GM15510 (cell line): Measurements from ENCODE around the gene TIMP2.

Source experiments
- POLR2A ChIP-seq: IDR thresholded peaks from 3 replicates; pipeline ENCODE4 v1.6.1; 2011; ENCODE audit warnings: borderline replicate concordance; ENCODE audit not compliant: insufficient read length; ENCODE audit errors: extremely low read depth

Gene TIMP2

DNA sequence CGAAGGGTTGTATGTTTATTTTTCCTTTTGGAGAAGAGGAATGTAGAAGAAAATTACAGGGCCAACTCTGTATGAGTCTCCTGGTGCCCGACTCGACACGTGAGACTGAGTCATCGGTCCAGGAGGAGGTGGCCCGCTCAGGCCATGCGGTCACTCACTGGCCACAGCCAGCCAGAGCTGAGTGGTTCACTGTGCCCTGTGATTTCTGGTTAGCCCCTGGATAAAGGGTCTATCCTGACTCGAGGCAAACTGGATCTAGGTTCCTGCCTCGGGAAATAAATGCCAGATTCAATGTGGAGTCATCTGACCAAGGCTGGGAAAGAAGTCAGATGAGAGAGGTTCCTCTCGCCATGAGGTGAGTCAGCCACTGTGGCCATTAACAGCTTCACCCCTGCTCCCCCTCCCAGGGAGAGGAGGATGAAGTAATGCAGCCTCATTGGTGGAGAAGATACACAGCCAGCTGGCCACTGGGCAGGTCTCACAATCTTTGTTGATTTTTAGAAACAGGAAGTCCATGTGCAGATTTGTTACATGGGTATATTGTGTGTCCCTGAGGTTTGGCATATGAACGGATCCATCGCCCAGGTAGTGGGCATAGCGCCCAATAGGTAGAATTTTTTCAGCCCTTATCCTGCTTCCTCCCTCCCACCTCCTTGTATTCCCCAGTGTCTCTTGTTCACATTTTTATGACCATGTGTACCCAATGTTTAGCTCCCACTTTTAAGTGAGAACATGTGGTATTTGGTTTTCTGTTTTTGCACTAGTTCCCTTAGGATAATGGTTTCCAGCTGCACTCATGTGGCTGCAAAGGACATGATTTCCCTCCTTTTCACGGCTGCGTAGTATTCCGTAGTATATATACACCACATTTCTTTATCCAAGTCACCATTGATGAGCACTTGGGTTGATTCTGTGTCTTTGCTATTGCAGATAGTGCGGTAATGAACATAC lies 62.8 kb downstream of the TIMP2 start:
- no peak for TF ChIP-seq POLR2A

DNA sequence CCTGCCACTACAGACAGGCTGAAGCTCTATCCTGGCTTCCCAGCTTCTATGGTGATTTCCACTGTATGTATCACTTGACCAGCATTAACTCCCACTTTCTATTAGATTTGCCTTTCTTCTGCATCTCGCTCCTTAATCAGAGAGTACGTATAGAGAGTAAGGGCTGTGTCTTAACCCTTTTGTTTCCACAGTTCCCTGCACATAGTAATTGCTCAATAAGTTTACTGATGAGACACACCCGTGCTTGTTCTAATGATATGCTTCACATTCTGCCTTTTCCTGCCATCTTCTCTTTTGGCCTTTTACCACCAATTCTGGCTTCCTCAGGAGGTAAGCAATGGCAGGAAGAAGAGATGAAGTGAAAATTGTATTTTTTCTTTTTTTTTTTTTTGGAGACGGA lies 64.0 kb downstream of the TIMP2 start:
- no peak for TF ChIP-seq POLR2A

DNA sequence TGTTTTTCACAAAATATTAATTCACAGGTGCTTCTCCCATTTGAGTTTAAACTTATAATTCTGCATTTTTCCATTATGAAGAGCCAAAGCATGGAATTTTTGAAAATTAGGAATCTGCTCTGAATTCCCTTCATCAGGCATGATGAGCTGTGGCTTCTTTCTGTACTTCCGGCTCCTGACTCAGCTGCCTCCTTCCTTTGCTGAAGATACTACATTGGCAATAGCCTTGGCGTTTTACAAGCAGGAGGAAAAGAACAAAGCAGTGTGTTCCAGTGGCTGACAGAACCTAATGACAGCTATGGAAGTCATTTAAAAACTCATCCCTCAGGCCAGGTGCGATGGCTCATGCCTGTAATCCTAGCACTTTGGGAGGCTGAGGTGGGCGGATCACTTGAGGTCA lies 66.1 kb downstream of the TIMP2 start:
- TF ChIP-seq POLR2A: no peak

DNA sequence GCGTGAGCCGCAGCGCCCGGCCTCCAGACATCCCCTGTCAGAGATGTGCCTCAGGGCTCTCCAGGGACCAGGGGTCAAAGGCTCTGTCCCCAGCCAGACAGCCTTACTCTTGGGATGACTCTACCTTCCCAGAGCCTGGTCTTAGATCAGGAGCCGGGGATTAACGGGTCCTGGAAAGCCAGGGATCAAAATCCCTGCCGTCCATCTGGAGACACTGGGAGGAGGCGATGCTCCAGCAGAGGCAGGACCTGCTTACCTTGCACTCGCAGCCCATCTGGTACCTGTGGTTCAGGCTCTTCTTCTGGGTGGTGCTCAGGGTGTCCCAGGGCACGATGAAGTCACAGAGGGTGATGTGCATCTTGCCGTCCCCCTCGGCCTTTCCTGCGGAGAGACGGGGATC lies 67.9 kb downstream of the TIMP2 start:
- no peak for TF ChIP-seq POLR2A

DNA sequence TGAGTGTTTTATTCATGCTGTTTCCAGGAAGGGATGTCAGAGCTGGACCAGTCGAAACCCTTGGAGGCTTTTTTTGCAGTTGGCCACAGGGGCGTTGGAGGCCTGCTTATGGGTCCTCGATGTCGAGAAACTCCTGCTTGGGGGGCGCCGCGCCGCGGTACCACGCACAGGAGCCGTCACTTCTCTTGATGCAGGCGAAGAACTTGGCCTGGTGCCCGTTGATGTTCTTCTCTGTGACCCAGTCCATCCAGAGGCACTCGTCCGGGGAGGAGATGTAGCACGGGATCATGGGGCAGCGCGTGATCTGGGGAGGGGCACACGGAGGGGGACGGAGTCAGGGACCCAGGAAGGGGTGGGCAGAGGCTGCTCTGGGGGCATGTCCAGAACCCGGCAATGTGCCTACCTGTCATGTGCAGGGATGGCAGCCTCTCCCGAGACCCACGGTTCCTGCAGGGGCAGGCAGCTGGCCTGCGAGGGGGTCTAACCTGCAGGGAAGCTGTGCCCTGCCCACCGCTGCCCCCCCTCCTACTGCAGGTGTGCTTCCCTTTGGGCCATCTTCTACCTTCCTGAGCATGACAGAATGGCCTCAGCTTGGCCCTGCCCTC lies 69.5 kb downstream of the TIMP2 start:
- TF ChIP-seq POLR2A: no peak

DNA sequence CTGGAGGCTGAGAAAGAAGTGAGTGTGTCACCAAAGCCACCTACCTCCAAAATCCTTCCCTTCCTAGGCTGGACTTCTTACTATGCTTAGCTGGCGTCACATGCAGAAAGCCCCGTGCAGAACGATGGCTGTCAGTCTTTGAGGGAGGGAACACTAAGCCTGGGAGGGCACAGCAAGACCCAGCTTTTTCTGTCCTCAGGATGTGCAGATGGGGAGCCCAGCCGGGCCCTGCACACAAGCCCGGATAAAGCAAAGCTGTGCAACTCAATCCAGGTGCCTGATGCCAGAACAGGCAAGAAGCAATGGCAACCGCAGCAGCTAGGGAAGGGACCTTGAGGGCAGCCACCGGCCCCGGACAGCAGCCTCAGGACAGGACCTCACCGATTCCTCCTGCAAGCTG lies 70.7 kb downstream of the TIMP2 start:
- TF ChIP-seq POLR2A: no peak

DNA sequence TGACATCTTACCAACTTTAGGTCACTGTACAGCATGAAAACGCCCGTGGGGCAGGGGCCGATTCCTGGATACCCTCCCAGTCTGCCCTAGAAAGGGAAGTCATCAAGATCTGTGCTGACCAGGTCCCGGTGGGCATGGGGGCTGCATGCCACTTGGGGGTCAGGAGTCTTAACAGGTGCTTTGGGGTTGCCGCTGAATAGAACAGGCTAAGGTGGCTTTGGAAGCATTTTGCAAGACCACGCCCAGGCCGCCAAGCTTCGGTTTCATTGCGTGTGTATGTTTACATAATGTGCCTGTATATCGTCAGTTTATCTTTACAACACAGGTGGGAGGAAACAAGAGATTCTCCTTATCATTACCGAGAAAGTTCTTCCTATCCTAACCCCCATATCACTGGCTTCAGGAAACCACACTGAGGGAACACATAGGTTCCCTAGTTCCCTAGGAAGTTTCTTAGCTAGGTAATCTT lies 71.2 kb downstream of the TIMP2 start:
- no peak for TF ChIP-seq POLR2A

DNA sequence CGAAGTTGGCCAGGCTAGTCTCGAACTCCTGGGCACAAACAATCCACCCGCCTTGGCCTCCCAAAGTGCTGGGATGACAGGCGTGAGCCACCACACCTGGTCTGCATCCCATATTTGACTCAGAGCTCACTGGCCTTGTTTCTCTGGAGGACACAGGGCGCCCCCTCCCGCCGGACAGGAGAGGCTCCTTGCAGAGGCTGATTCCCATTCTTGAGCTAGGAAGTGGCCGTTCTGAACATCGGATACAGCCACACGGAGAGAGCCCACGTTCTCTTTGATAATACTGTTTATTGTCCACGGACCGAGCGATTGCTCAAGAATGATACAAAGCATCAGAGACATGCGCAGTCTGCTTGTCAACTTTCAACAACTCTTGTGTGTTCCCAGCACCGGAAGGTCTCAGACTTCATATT lies 72.5 kb downstream of the TIMP2 start:
- no peak for TF ChIP-seq POLR2A

DNA sequence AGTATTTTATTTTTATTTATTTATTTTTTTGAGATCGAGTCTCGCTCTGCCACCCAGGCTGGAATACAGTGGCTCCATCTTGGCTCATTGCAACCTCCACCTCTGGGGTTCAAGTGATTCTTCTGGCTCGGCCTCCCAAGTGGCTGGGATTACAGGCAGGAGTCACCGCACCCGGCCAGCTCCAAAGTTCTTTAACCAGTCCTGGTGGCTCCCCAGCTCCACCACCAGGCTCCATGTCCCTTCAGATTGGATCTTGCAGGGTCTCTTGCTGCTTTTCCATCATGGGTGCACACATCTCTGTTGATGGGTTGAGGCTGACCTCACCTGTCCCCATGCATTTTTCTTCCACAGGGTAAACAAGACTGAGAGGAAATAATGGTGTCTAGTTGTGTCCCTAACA lies 76.2 kb downstream of the TIMP2 start:
- no peak for TF ChIP-seq POLR2A

DNA sequence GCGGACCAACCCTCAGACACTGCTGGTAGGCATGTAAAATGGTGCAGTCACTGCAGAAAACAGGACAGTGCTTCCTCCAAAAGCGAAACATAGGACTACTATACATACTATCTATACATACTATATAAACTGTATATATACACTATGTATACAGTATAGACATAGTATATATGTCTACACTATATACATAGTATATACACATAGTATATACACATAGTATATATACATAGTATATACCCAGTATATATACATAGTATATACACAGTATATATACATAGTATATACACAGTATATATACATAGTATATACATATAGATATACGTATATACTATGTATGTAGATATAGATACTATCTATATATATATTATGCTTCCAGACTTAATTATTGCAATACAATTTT lies 78.1 kb downstream of the TIMP2 start:
- TF ChIP-seq POLR2A: no peak

DNA sequence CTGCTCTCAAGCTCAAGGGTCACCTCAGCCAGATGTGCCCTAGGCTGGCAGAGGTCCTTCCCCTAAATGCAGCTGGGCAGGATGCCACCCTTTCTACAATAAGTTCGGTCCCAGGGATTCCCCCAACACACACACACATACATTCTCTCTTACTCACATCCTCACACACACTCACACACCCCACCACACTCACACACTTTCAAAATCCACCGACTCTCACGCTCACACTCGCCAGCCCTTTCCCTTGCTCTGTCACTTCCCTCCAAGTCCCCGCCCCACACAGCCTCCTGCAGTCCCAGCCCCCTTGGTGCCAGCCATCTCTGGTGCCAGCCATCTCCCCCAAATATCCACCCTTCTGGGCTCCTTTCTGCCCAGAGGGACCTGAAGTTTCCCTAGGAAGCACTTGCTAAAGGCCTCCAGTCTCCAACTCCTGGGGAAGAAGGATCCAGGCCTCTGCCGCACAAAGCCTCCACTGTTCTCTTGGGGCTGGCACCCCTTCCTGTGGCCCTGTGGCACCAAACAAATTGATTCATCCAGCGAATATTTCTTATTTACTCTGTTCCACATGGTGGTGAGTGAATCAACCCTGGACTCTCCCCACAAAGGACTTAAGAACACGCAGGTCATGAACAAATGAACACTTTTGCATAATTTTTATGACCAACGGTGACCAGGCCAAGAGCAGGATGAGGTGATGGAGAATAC lies 80.7 kb downstream of the TIMP2 start:
- TF ChIP-seq POLR2A: no peak

DNA sequence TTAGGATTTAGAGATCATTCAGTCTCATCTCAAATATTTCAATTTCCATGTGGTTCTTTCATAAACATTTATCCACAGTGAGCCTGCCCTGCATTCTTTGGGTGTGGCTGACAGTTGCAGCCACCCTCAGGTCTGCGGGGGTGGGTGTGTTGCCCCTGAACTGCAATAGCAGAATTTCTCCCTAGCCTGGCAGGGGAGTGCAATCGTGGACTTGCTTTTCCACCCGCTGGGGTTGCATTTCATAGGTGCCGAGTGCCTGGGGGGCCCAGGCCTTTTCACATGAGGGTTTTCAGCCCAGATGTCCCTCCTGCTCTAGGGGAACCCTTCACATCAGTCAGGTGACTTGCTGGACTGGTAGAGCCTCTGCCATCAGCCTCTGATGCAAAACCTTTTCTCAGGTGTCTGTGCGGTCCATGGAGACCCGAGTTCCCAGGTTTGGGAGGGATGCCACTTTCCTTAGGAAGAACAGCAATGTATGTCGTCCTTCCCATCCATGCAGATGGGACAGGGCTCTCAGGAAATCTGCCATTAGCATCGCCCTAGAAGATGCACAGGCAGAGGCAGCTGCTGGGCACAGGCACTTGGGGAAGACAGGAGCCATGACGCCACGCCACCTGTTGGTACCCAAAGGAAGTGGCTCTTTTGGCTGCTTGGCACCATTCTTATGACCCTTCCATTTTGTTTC lies 82.2 kb downstream of the TIMP2 start:
- no peak for TF ChIP-seq POLR2A

DNA sequence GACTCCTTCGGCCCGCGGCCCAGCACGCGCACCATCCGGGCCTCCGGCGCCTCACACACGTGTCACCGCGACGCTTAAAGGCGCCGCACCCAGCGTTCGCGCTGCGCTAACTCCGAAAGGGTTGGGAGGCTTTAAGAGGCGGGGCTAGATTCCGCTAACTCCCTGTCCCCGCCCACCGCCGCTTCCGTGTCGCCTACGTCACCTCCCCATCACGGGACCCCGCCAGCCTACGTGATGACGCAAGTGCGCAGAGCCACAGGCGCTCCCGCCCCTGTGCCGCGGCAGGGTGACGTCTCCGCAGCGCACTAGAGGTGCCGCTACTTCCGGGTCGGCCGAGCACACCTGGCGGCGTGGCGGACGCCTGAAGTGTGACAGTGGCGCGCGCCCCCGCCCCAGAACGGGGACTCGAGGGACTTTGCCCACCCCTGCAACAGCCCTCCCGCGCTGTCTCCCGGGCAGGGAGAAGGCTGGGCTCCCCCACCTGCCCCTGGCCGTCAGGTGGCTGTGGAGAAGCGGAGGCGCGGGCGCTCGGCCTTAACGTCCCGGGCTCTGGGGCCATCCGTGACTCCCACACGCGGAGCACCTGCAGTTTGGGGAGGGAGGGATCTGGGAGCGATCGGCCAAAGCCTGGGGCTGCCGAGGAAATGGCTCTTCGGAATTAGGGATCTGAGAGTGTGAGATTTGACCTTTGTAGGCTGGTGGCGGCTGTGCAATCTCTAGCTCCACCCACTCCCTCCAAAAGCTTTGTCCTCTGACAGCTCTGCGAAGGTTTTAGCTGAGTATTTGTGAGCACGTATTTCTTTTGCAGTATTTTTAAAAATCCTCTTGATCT lies 84.2 kb downstream of the TIMP2 start, which contains the start of gene USP36:
Gene USP36 (minus strand): TSS at position 35 of the 832 bp plus-strand sequence. CDS start 4,451 bp downstream, outside the sequence.
- TF ChIP-seq POLR2A: peak; percentile 96

DNA sequence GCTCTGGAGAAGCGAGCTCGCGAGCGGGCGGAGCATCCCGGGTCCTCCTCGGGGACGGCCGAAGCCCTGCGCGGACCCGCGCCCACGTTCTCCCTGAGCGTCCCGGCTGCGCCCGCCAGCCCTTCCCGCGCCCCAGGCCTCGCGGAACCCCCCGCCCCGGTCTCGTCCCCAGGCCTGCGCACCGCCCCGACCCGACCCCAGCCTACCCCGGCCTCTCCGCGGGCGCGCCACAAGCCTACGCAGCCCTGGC lies 84.7 kb downstream of the TIMP2 start:
- TF ChIP-seq POLR2A: no peak
